CD4-positive, alpha-beta T cell treated with Interferon gamma for 1 hour (primary cell): ENCODE data around the gene CHD5.

Experiments
- DNase-seq: peaks from one replicate; pipeline ENCODE4 v3.0.0-alpha.2; 2020

Gene CHD5

GRCh38 chr1:6052543-6053205, 127.4 kb downstream of the CHD5 start:
- DNase-seq, result no peak
